GM18508 (cell line): ENCODE data around the gene ZRANB1.
"Not testable (repeated sequence)": the region's sequence is repeated elsewhere in the genome, so short reads cannot be mapped to it uniquely, and the experiment has no call there.

ENCODE experiments used
- ATAC-seq: cut with Tn5 transposase; IDR thresholded peaks from one replicate; pipeline ENCODE4 v1.9.1; 2021; ENCODE audit warnings: moderate number of reproducible peaks; ENCODE audit not compliant: insufficient read depth, unreplicated experiment

The ZRANB1 gene

GRCh38 chr10:124959564-124959963 is 17.6 kb downstream of the ZRANB1 start:
- ATAC-seq, result no peak

GRCh38 chr10:124961248-124961570 is 19.3 kb downstream of the ZRANB1 start:
- ATAC-seq, result no peak

- ATAC-seq, result no peak
Observed at GRCh38 chr10:124962421-124962820, 20.5 kb downstream of the ZRANB1 start.

GRCh38 chr10:124963866-124964720 is 22.2 kb downstream of the ZRANB1 start:
- no peak for ATAC-seq

GRCh38 chr10:124966008-124966407 is 24.1 kb downstream of the ZRANB1 start:
- ATAC-seq, result no peak

- no peak for ATAC-seq
Observed at GRCh38 chr10:124967255-124967654, 25.3 kb downstream of the ZRANB1 start.

GRCh38 chr10:124971276-124971675 is 29.4 kb downstream of the ZRANB1 start:
- no peak for ATAC-seq

- no peak for ATAC-seq
Observed at GRCh38 chr10:124972637-124973036, 30.7 kb downstream of the ZRANB1 start.

GRCh38 chr10:124974131-124974530 is 32.2 kb downstream of the ZRANB1 start:
- no peak for ATAC-seq

- ATAC-seq, result peak; percentile 78
Observed at GRCh38 chr10:124975977-124976514, 34.1 kb downstream of the ZRANB1 start.

GRCh38 chr10:124977161-124977560 is 35.2 kb downstream of the ZRANB1 start:
- ATAC-seq, result no peak

GRCh38 chr10:124977648-124978375 is 35.9 kb downstream of the ZRANB1 start:
- no peak for ATAC-seq

- ATAC-seq, result no peak
Observed at GRCh38 chr10:124978376-124978725, 36.4 kb downstream of the ZRANB1 start.

GRCh38 chr10:124983321-124983720 is 41.4 kb downstream of the ZRANB1 start:
- no peak for ATAC-seq

GRCh38 chr10:124984376-124984775 is 42.5 kb downstream of the ZRANB1 start:
- ATAC-seq, result no peak

GRCh38 chr10:124985162-124985561 is 43.2 kb downstream of the ZRANB1 start:
- no peak for ATAC-seq

GRCh38 chr10:124987788-124988187 is 45.9 kb downstream of the ZRANB1 start:
- ATAC-seq, result no peak

- ATAC-seq, result not testable (repeated sequence)
Observed at GRCh38 chr10:124988753-124989152, 46.8 kb downstream of the ZRANB1 start.

GRCh38 chr10:124989526-124989925 is 47.6 kb downstream of the ZRANB1 start:
- ATAC-seq, result no peak

- ATAC-seq, result no peak
Observed at GRCh38 chr10:124990671-124991625, 49.0 kb downstream of the ZRANB1 start.
